ENCODE results near the gene SLCO2A1. TPM values are rescaled to one million over a fixed set of nuclear protein-coding genes. Genes with fewer than 3 reads are reported as not detected.

The SLCO2A1 gene
- polyA plus RNA-seq, 3 donors, result 15.9 to 18.0 (median 16.1) TPM

DNA sequence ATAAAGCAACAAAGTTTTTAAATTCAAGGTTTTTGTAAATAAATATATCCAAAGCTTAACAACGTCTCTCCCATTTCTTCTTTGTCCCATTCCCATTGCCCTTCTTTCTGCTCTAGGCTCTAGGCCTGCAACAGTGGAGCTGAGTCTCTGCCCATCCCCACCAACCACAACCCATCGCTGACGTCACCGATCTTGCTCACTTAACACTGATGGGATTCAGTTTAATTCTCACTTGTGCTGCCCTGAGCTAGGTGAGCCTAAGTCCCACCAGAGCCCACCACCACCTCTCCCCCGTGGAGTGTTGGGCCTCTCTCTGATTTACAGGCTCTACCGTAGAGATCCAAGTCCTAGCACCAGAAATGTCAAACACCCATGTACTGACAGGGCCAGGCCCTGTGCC, 72.7 kb downstream of the SLCO2A1 start:
- DNase-seq (ENCODE audit: low read depth in 3 of 3, low spot score in 2 of 3), result no peak

DNA sequence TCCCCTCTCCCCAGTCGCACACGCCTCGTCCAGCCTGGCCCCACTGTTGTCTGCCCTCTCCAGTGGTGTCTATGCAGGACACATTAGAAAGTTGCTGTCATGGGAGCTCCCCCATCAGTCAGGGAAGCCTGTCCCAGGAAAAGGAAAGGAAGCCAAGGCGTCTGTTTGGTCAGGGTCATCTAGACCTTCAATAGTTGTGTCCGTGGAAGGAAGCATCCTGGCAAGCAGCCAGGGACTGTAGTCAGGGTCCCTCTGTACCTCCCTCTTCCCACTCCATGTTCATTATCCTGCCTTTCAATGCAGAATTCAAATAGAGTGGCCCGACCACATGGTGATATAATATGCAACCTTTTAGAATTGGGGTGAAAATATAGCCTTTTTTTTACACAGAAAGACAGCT, 73.4 kb downstream of the SLCO2A1 start:
- DNase-seq (ENCODE audit: low read depth in 3 of 3, low spot score in 2 of 3), result no peak

DNA sequence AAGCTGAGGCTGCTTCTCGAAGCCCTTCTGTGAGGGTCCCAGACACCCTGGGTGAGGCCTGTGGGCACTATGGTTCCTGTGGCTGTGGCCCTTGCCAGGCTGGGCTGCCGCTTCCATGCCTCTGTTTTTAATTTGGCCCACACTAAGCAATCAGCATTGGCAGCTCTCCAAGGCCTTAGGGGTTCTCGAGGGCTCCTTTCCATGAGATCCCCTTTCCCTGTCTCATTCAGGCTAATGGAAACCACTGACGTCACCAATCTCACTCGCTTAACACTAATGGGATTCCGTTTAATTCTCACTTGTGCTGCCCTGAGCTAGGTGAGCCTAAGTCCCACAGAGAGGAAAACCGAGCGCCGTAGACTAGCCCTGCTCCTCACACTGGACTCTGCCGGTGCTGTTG, 73.8 kb downstream of the SLCO2A1 start:
- DNase-seq (ENCODE audit: low read depth in 3 of 3, low spot score in 2 of 3), result no peak

DNA sequence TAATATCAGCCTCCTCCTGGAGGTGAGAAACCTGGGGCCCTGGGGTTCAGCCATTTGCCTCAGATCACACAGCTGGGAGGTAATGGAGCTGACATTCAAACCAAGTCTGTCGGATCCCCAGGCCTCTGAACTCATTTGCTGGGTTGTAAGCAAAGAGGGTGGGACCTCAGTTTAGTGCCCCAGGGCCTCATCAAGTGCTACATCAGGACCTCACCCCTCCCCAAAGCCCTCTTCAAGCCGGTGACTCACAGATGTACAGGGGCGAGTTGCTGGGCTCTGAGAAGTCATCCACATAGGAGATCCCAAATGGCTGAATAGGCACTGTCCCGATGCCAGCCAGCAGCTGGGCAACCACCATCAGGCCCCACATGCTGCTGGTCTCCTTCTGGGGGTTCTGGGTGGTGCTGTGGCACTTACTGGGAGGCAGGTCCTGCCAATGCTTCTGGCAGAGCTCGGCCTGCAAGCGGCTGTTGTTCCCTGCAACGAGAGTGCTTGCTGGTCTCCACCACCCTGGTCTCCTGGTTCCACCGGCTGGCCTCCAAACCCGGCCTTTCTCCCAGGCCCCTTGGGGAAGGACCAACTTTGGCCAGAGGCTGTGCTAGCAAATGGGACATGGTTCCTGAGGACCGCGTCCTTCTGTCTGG, 74.9 kb downstream of the SLCO2A1 start:
- no peak for DNase-seq (ENCODE audit: low read depth in 3 of 3, low spot score in 2 of 3)

DNA sequence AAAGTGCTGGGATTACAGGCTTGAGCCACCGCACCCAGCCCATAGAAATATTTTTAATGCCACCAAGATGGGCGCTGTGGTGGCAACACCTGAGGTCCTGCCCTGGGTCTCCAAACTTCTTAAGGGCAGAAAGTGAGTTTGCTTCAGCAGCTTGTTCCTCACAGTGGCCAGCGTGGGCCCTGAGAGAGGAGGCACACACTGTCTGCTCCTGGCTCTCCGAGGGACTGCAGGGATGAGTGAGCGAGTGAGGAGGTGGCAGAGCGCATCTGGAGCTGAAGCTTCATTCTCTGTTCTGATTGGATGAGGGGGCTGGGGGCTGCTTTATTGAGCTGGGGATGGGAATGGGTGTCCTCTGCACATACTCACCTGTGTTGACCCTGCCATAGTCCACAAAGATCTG, 76.4 kb downstream of the SLCO2A1 start:
- no peak for DNase-seq (ENCODE audit: low read depth in 3 of 3, low spot score in 2 of 3)

DNA sequence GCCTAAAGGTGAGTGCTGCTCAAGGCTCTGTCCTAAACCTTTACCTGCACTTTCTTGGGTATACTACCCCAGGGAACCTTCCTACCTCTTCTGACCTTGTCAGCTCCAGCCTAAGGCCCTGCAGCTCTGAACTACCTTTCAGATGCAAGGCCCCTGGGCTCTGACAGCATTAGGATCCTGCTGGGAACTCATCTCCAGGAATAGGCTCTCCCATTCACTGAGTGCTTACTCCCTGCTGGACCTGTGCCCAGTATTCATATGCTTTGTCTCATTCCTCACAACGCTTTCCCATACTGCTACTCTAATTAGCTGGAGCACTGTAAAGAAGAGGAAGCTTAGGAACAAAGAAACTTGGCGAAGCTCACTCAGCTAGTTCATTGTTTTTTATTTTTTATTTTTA, 80.3 kb downstream of the SLCO2A1 start:
- no peak for DNase-seq (ENCODE audit: low read depth in 3 of 3, low spot score in 2 of 3)

DNA sequence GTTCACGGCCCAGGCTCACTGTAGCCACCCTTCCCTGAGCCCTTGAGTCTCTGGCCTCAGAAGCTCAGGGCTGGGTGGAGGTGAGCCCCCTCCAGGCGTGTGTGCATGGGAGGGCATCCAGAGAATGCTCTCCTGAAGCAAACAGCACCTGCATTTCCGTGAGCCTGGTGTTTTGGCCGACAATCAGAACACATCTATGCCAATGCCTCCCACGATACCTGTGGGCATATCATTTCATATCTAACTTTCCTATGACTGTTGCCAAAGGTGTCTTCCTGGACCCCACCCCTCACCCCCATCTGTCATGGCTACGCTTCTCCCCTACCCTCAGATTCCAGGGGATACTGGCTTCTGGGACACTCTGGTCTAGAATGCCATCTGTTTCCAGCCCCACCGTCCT, 80.7 kb downstream of the SLCO2A1 start:
- DNase-seq (ENCODE audit: low read depth in 3 of 3, low spot score in 2 of 3), result no peak

DNA sequence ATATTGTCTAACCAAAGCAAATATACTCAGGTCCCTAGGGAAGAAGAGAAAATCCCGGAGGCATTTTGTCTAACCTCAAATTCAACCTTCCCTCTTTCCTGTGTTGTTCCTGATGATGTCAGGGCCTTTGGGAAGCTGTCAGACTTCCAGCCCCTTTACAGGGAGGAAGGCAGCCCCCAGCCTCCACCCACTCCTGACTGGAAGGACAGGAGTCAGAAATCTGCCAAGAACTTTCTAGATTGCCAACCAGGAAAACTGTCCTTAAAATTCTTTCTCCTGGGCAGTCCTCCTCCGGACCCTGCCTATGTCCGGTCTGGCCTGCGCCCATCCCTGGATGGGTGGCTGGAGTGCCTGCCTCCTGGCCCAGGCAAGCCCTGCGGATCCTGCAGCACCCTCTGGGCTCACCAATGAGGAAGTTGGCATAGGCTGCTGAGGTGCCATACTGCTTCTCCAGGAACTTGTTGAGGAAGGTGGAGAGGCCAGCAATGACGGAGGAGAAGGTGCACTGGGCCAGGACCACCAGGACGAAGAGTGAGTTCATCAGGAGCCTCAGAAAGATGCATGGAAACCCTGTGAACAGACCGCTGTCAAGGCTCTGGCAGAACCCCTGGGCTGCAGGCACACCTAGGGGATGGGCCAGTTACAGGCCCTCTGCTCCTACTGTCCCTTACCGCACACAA, 81.5 kb downstream of the SLCO2A1 start:
- no peak for DNase-seq (ENCODE audit: low read depth in 3 of 3, low spot score in 2 of 3)

DNA sequence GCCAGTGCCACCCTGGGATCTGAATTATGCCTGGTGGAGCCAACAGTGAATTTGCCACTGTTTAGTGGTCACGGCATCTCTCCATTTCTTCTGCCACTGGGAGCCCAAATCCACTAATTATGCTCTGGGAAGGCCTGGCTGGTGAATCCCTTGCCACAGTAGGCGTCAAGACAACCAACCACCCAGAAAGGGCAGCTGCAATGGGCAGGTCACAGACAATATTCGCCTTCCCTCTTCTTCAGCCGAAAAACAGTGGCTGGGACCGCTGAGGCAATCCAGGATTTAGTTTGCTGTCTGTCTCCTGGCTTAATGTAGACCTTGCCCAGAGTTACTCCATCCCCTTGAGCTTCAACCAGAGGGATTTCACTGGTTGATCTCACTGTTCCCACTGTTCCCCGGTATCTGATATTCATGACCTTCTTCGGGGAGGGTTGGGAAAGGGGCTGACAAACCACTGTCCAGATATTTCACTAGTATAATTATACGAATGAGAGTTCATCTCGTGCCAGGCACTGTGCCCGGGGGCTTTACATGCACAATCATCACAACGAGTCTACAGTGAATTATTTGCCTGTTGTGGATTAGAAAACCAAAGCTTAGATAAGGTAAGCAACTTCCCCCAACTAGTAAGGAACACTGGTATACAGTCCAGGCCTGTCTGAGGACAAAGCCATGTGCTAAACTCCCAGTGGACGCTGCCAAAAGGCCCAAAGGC, 84.2 kb downstream of the SLCO2A1 start:
- no peak for DNase-seq (ENCODE audit: low read depth in 3 of 3, low spot score in 2 of 3)

DNA sequence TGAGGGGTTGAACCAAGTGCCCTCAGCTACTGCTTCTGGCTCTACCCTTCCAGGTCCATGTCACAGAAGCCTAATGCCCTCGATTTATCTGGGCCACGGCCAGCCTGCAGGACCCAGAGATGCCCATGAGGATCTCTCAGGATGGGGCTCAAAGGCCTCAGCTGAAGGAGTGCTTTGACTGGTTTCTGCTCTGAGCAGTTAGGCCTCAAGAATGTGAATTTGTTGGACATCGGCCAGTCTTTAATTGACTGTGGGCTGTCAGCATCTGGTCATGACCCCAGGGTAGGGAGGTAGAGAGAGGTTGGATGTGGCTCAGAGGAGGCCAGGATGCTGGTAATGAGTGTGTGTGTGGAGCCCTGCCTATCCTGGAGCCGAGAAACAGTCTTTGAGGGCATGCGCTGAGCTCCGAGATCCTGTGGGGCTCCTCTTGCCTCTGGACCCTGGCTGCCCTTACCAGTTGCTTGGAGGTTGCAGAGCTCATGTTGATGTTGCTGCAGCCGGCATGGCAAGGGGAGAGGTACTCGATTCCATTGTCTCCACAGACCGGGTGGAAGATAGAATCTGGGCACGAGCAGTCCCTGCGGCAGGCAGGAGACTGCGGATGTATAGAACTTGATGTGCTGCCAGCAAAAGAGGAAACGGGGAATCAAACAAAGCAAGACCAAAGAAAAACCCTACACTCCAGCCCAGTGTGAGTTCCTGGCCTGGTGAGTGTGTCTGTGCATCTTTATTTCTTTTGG, 84.9 kb downstream of the SLCO2A1 start:
- no peak for DNase-seq (ENCODE audit: low read depth in 3 of 3, low spot score in 2 of 3)

DNA sequence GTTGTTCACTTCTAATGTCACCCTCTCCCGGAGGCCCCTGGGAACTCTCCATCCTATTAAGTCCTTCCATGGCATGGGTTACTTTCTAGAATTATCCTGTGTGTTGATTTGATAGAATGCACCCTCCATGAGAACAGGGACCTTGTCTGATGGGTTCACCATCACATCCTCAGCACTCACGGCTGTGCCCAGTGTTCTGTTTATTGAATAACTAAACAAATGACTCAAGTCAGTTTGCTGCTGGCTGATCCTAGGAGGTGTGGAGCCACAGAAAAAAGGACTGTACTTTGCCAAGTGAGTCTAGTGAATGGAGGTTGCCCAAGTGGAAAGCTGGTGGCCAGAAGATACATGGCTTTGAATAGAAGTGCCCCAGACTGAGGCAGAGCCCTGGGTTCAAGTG, 85.5 kb downstream of the SLCO2A1 start:
- DNase-seq (ENCODE audit: low read depth in 3 of 3, low spot score in 2 of 3), result no peak

DNA sequence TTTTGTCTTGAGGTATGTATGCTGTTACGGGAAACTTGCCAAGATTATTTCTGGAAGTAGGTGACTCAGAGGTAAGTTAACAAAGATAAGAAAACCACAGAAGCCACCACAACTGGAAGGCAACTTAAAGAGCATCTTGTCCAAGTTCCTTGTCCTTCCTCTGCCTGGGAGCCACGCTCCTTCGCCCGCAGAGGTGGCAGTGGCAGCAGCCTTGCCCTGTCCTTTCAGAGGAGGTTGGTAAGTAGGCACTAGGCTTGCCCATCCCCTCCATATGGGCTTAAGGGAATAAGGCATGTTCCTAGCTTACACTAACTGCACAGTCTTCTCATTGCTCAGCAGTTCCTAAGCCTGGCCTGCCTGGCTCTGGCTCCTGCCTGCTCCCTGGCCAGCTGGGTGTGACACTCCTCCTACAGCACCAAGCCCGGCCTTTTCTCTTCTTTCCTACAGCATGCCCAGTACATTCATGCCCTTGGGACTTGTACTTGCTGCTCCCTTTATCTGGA, 86.0 kb downstream of the SLCO2A1 start:
- no peak for DNase-seq (ENCODE audit: low read depth in 3 of 3, low spot score in 2 of 3)

DNA sequence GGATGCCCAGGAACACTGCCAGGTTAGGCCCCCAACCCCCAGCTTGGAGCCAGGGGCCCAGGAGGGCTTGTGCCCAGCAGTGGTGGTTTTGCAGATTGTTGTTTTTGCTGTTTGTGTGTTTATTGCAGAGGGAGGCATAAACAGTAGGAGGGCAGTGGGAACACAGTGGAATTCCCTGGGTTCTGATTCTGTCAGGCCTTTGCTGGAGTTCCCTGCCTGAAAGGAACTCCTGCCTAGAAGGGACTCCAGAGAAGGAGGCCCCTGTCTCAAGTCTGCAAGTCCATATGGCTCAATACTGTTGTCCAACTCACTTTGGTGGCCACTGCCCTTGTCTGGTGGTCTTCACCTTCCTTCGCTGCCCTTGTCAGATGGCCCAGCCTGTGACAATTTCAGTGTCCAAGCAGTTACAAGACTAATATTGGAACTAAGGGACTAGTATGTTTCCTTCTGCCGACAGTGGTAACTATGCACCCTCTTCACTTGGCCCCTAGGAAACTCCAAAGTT, 86.6 kb downstream of the SLCO2A1 start:
- DNase-seq (ENCODE audit: low read depth in 3 of 3, low spot score in 2 of 3), result no peak

DNA sequence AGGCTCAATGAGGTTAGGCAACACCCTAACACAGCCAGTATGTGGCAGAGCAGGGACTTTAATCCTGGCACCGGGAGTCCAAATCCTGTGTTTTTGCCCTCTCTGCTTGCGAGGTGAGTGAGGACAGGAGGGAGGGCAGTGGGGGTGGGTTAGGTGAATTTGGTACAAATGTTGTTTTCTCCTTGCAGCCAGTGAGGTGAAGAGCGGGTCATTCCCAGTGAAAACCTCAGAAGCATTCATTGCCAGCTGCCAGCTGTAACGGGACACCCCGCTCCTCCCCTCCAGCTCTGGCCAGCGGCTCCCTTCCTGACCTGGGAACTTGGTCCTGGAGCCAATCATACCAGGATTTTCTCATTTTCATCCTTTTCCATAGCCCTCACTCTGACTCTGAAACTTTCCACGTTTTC, 88.3 kb downstream of the SLCO2A1 start:
- no peak for DNase-seq (ENCODE audit: low read depth in 3 of 3, low spot score in 2 of 3)

DNA sequence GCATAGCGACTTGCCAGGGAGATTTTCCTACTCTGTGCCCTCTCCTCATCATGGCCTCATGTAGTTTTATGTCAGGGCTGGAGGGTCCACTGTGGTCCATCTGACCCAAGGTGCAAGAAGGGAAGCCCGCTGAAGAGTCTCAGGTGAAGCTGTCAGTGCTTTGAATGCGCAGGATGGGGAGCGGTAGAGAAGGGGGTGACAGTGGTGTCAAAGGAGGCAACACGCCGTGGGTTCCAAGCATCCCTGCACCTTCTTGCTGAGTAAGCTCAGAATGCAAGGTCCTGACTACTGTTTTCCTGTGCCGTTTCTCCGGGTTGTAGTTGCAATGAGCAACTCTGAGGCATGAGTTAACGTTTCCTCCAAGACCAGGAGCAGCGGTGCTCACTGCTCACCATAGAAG, 89.2 kb downstream of the SLCO2A1 start:
- no peak for DNase-seq (ENCODE audit: low read depth in 3 of 3, low spot score in 2 of 3)

DNA sequence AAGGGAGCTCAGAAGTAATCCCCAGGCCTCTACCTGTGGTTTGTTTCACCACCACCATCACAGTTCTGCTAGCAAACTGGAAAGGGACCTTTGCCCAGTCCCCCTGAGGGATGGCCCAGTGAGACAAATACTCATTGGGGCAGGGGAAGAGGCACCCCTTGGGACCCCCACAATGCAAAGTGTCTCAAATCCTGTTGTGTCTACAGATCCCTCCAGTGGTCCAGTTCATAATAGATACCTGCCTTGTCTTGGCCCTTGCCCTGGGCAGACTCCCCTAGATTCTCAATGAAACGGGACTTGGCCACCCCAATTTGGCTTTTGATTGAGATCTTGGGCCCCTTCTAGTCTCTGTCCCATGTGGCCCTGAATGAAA, 90.3 kb downstream of the SLCO2A1 start:
- no peak for DNase-seq (ENCODE audit: low read depth in 3 of 3, low spot score in 2 of 3)

DNA sequence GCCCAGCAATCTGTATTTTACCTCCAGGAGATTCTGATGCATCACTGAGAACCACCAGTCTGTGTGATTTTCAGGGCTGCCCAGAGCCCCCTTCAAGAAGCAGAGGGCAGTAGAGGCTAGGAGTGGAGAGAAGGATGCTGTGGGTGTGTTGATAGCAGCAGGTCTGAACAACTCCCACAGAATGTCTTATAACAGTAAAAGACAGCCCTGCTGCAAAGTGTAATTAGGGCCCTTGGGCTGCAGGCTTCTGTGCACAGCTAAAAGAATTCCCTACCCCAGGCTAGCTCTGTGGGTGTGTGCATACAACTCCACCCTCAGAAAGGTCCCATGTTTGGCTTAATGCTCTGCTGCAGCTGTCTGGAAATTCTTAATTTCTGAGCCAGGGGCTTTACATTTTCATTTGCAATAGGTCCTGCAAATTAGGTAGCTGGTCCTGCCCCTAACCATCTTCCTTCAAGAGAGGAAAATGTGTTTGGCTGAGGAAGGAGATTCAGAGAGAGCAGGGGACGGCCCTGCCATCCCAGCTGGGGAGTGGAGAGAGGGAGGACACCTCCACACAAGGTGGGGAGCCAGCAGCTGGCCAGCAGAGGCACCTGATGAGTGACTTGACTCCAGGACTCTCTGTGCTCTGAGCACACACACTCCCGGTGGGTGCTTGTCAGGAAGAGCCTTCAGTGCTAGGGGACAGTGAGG, 90.8 kb downstream of the SLCO2A1 start:
- no peak for DNase-seq (ENCODE audit: low read depth in 3 of 3, low spot score in 2 of 3)

DNA sequence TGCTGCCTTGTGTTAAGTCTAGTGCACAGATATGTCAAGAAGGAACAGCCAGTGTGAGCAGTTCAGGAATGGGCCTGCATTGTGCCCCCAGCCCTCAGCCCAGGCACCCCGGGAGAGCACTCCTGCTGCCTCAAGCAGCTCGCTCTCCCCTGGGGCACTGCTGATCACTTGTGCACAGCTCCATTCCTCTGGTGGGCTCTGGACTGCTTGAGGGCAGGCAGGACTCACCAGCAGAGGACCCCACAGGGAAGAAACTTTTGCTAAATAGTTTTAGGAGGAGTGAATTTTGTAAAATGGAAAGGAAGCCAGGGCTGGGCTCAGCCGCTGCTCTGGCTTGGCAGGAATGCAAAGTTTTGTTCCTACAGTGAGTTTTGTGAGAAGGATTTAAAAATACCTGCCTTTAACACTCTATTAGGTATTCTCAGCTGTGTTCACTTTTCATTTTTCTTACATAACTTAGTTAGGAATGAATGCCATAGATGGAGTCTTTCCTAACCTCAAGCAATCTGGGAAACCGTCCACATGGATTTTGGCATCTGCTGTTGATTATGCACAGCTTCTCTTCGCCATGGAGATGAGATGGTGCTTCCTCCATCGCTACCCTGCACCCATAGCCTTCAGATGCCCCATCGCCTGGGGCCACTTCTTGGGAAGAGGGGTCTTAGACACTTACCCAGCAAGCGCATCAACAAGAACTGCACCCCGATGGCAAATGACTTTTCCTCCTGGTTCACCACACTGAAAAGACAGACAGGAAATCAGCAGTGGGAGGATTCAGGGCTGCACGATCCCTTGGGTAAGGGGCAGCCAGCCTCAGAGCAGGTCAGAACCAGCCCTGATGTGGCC, 91.7 kb downstream of the SLCO2A1 start:
- DNase-seq (ENCODE audit: low read depth in 3 of 3, low spot score in 2 of 3), result no peak

DNA sequence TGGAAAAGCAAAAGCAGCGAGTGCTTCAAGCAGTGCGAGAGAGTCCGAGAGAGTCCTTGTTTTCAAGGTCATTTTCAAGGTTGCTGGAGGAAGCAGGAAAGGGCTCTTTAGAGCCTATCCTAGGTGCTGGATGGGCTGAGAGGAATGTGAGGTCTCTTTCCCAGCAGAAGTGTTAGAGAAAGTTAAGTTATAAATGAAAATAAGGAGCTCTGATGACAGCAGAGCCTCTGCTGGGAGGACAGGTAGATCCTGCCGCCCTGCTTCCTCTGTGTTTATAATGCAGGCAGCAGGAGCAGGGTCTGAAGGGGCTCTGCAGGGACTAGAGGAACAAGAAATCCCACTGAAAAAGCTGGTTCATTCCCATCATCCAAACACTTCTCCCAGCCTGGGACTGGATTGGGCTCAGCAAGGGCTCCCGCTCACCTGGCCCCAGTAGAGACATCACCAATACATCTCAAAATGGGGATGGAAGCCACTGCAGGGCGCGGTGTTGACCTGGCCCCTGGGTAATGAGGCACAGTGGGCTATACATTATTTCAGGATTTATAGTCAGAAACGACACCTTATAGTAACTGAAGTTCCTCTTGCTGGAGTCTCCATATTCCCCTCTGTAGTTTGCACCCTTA, 92.6 kb downstream of the SLCO2A1 start:
- DNase-seq (ENCODE audit: low read depth in 3 of 3, low spot score in 2 of 3), result no peak
